WTC11 (cell line): Measurements from ENCODE around the gene WTIP. TPM values are rescaled to one million over a fixed set of nuclear protein-coding genes. Genes with fewer than 3 reads are reported as not detected.

ENCODE experiments used
- ATAC-seq: fragments of 200-7000 bp; cut with Tn5 transposase; 2 replicates; pipeline ENCODE4 v1.10.0; 2021; ENCODE audit warnings: mild to moderate bottlenecking, moderate library complexity
- CTCF ChIA-PET: fragments of 300-600 bp; sonication (Branson Sonifier 250); formaldehyde crosslinking; loops from one replicate; lab custom pipeline; 2021; ENCODE audit warnings: antibody characterized with exemption; lab: Charles Lee
- POLR2A ChIA-PET: fragments of 350-600 bp; sonication (Branson Sonifier 250); formaldehyde crosslinking; loops from one replicate; lab custom pipeline; 2021; ENCODE audit warnings: antibody characterized with exemption; lab: Charles Lee
- DNase-seq: peaks from one replicate; pipeline ENCODE4 v3.0.0; 2021; ENCODE audit warnings: low spot score
- H3K27ac Mint-ChIP-seq: 2 replicates; pipeline ENCODE4 v1.8.0; 2021; ENCODE audit warnings: mixed read lengths
- H3K27me3 Mint-ChIP-seq: 2 replicates; pipeline ENCODE4 v1.8.0; 2021; ENCODE audit warnings: low read depth, mild to moderate bottlenecking, moderate library complexity, mixed read lengths
- H3K36me3 Mint-ChIP-seq: 2 replicates; pipeline ENCODE4 v1.8.0; 2021; ENCODE audit warnings: mixed read lengths
- H3K4me1 Mint-ChIP-seq: 2 replicates; pipeline ENCODE4 v1.8.0; 2022; ENCODE audit warnings: mixed read lengths
- H3K4me3 Mint-ChIP-seq: 2 replicates; pipeline ENCODE4 v1.8.0; 2021; ENCODE audit warnings: mild to moderate bottlenecking, moderate library complexity, mixed read lengths
- H3K9me3 Mint-ChIP-seq: 2 replicates; pipeline ENCODE4 v1.8.0; 2021; ENCODE audit warnings: mixed read lengths
- PRDM15 ChIP-seq: sonication (generic); formaldehyde crosslinking; IDR thresholded peaks from 2 replicates; pipeline ENCODE4 v1.8.0; 2022; ENCODE audit warnings: missing genetic modification reagents
- ZNF396 ChIP-seq: fragments of 250-450 bp; sonication (Bioruptor Pico); IDR thresholded peaks from 2 replicates; pipeline ENCODE4 v1.8.0; 2021; ENCODE audit warnings: mild to moderate bottlenecking, moderate library complexity, borderline replicate concordance
- total RNA-seq: library from RNA; stranded (reverse); gene quantifications from 3 replicates; pipeline ENCODE4 v1.2.3, GENCODE V29; 2021

WTIP gene
- total RNA-seq, 1 experiment from 2014 or later = 14.3 TPM

- TF ChIP-seq ZNF396 (CRISPR knock-in tag) (no peak), PRDM15 (CRISPR knock-in tag) (peak; percentile 82)
- ATAC-seq (no peak; the same call in 1 of the 2 replicates), DNase-seq (no peak)
- H3K9me3 Mint-ChIP-seq = peaks cover 12% of the 10 kb centered on the region; the same call in 1 of the 2 replicates
- H3K4me3 Mint-ChIP-seq = no peak overlapping the region
- no peaks in the 10 kb centered on the region for H3K4me1 Mint-ChIP-seq
- ChIA-PET CTCF (no interaction called here), POLR2A (no interaction called here)
- no peaks in the 10 kb centered on the region for H3K36me3 Mint-ChIP-seq
- H3K27me3 Mint-ChIP-seq = peaks cover 39% of the 10 kb centered on the region
- no peak overlapping the region for H3K27ac Mint-ChIP-seq
Observed at GRCh38 chr19:34560229-34560628, 78.7 kb downstream of the WTIP start.

Other genes starting within 250 kb of the WTIP start
- gene GARRE1, start 227.2 kb upstream of the WTIP start, total RNA-seq = 16.7 to 20.8 TPM (median 19.8 TPM) in 3 replicates
- 389 to 452 TPM (median 446 TPM) in 3 replicates for gene GPI, start 116.6 kb upstream of the WTIP start, total RNA-seq
- 38.0 to 43.4 TPM (median 41.2 TPM) in 3 replicates for gene PDCD2L, start 77.4 kb upstream of the WTIP start, total RNA-seq
- 156 to 163 TPM (median 162 TPM) in 3 replicates for gene UBA2, start 53.4 kb upstream of the WTIP start, total RNA-seq
- 0.20 to 0.71 TPM (median 0.64 TPM) in 3 replicates for gene SCGB2B2, start 195.4 kb downstream of the WTIP start, total RNA-seq
- 23.5 to 26.3 TPM (median 24.6 TPM) in 3 replicates for gene ZNF302, start 195.9 kb downstream of the WTIP start, total RNA-seq